HEK293 (cell line): ENCODE results near the gene UNC93B1.
"Not testable (repeated sequence)": the region's sequence is repeated elsewhere in the genome, so short reads cannot be mapped to it uniquely, and the experiment has no call there.

ENCODE experiments used
- CTCF ChIP-seq: fragments of 450-650 bp; formaldehyde crosslinking; IDR thresholded peaks from 2 replicates; pipeline ENCODE4 v1.5.1; 2016; ENCODE audit warnings: missing biosample characterization, missing genetic modification characterization
- GLI4 ChIP-seq: fragments of 450-650 bp; formaldehyde crosslinking; IDR thresholded peaks from 2 replicates; pipeline ENCODE4 v1.5.1; 2016; ENCODE audit warnings: missing biosample characterization, missing genetic modification characterization
- REST ChIP-seq: fragments of 450-650 bp; formaldehyde crosslinking; IDR thresholded peaks from 2 replicates; pipeline ENCODE4 v1.5.1; 2016; ENCODE audit warnings: missing biosample characterization, missing genetic modification characterization
- ZFP37 ChIP-seq: fragments of 450-650 bp; formaldehyde crosslinking; IDR thresholded peaks from 2 replicates; pipeline ENCODE4 v1.5.1; 2016; ENCODE audit warnings: missing biosample characterization, missing genetic modification characterization
- ZNF112 ChIP-seq: fragments of 450-650 bp; formaldehyde crosslinking; IDR thresholded peaks from 2 replicates; pipeline ENCODE4 v1.5.0; 2017; ENCODE audit warnings: missing biosample characterization, missing genetic modification characterization
- ZNF174 ChIP-seq: fragments of 450-650 bp; formaldehyde crosslinking; IDR thresholded peaks from 2 replicates; pipeline ENCODE4 v1.5.0; 2017; ENCODE audit warnings: missing biosample characterization, mild to moderate bottlenecking, missing genetic modification characterization
- ZNF280C ChIP-seq: fragments of 450-650 bp; formaldehyde crosslinking; IDR thresholded peaks from 2 replicates; pipeline ENCODE4 v1.5.1; 2016; ENCODE audit warnings: missing biosample characterization, missing genetic modification characterization
- ZNF292 ChIP-seq: fragments of 450-650 bp; formaldehyde crosslinking; IDR thresholded peaks from 2 replicates; pipeline ENCODE4 v1.5.1; 2016; ENCODE audit warnings: low read depth, missing biosample characterization, missing genetic modification characterization, borderline replicate concordance
- ZNF391 ChIP-seq: fragments of 450-650 bp; formaldehyde crosslinking; IDR thresholded peaks from 2 replicates; pipeline ENCODE4 v1.5.1; 2016; ENCODE audit warnings: low read depth, missing biosample characterization, missing genetic modification characterization, borderline replicate concordance
- ZNF549 ChIP-seq: fragments of 450-650 bp; IDR thresholded peaks from 2 replicates; pipeline ENCODE4 v1.5.1; 2018; ENCODE audit warnings: missing biosample characterization, missing genetic modification characterization, mild to moderate bottlenecking, inconsistent platforms, moderate library complexity
- ZNF792 ChIP-seq: fragments of 450-650 bp; formaldehyde crosslinking; IDR thresholded peaks from 2 replicates; pipeline ENCODE4 v1.5.1; 2016; ENCODE audit warnings: missing biosample characterization, missing genetic modification characterization
- ZSCAN18 ChIP-seq: fragments of 450-650 bp; formaldehyde crosslinking; IDR thresholded peaks from 2 replicates; pipeline ENCODE4 v1.5.1; 2016; ENCODE audit warnings: missing biosample characterization, missing genetic modification characterization

GRCh38 chr11:67978766-67979418 is 25.0 kb downstream of the UNC93B1 start:
- TF ChIP-seq CTCF; ZNF292; ZNF112 (tag by site-specific recombination); ZNF391 (tag by site-specific recombination); ZFP37 (tag by site-specific recombination); GLI4; REST (tag by site-specific recombination); ZNF792 (tag by site-specific recombination); ZSCAN18 (tag by site-specific recombination); ZNF549 (tag by site-specific recombination); ZNF280C (tag by site-specific recombination); ZNF174 (tag by site-specific recombination): not testable (repeated sequence)
